WTC11 (cell line): ENCODE results near the gene PUSL1. TPM values are rescaled to one million over a fixed set of nuclear protein-coding genes. Genes with fewer than 3 reads are reported as not detected.

ENCODE experiments used
- ATAC-seq: fragments of 200-7000 bp; cut with Tn5 transposase; 2 replicates; pipeline ENCODE4 v1.10.0; 2021; ENCODE audit warnings: mild to moderate bottlenecking, moderate library complexity
- CTCF ChIA-PET: fragments of 300-600 bp; sonication (Branson Sonifier 250); formaldehyde crosslinking; loops from one replicate; lab custom pipeline; 2021; ENCODE audit warnings: antibody characterized with exemption; lab: Charles Lee
- POLR2A ChIA-PET: fragments of 350-600 bp; sonication (Branson Sonifier 250); formaldehyde crosslinking; loops from one replicate; lab custom pipeline; 2021; ENCODE audit warnings: antibody characterized with exemption; lab: Charles Lee
- DNase-seq: peaks from one replicate; pipeline ENCODE4 v3.0.0; 2021; ENCODE audit warnings: low spot score
- H3K27ac Mint-ChIP-seq: 2 replicates; pipeline ENCODE4 v1.8.0; 2021; ENCODE audit warnings: mixed read lengths
- H3K27me3 Mint-ChIP-seq: 2 replicates; pipeline ENCODE4 v1.8.0; 2021; ENCODE audit warnings: low read depth, mild to moderate bottlenecking, moderate library complexity, mixed read lengths
- H3K36me3 Mint-ChIP-seq: 2 replicates; pipeline ENCODE4 v1.8.0; 2021; ENCODE audit warnings: mixed read lengths
- H3K4me1 Mint-ChIP-seq: 2 replicates; pipeline ENCODE4 v1.8.0; 2022; ENCODE audit warnings: mixed read lengths
- H3K4me3 Mint-ChIP-seq: 2 replicates; pipeline ENCODE4 v1.8.0; 2021; ENCODE audit warnings: mild to moderate bottlenecking, moderate library complexity, mixed read lengths
- H3K9me3 Mint-ChIP-seq: 2 replicates; pipeline ENCODE4 v1.8.0; 2021; ENCODE audit warnings: mixed read lengths
- ARID4B ChIP-seq: sonication (generic); formaldehyde crosslinking; IDR thresholded peaks from 2 replicates; pipeline ENCODE4 v1.8.0; 2023; ENCODE audit warnings: missing genetic modification reagents, mild to moderate bottlenecking, borderline replicate concordance
- ETV6 ChIP-seq: sonication (generic); formaldehyde crosslinking; IDR thresholded peaks from 2 replicates; pipeline ENCODE4 v1.8.1; 2022; ENCODE audit warnings: mild to moderate bottlenecking, missing genetic modification reagents
- KAT7 ChIP-seq: sonication (generic); formaldehyde crosslinking; IDR thresholded peaks from 2 replicates; pipeline ENCODE4 v1.8.1; 2023; ENCODE audit warnings: missing genetic modification reagents, mild to moderate bottlenecking, borderline replicate concordance
- NFE2L1 ChIP-seq: sonication (generic); formaldehyde crosslinking; IDR thresholded peaks from 2 replicates; pipeline ENCODE4 v1.8.1; 2023; ENCODE audit warnings: missing genetic modification reagents
- NFYB ChIP-seq: sonication (generic); formaldehyde crosslinking; conservative IDR thresholded peaks from 2 replicates; pipeline ENCODE4 v1.8.0; 2022; ENCODE audit warnings: low read depth, missing genetic modification reagents
- OVOL2 ChIP-seq: fragments of 250-450 bp; sonication (Bioruptor Pico); IDR thresholded peaks from 2 replicates; pipeline ENCODE4 v1.9.0; 2021; ENCODE audit warnings: mild to moderate bottlenecking, borderline replicate concordance
- PRRX2 ChIP-seq: fragments of 250-450 bp; sonication (Bioruptor Pico); IDR thresholded peaks from 2 replicates; pipeline ENCODE4 v1.8.0; 2021; ENCODE audit warnings: mild to moderate bottlenecking
- SMAD4 ChIP-seq: sonication (generic); formaldehyde crosslinking; IDR thresholded peaks from 2 replicates; pipeline ENCODE4 v1.8.0; 2022; ENCODE audit warnings: mild to moderate bottlenecking, missing genetic modification reagents
- SOX15 ChIP-seq: fragments of 250-450 bp; sonication (Bioruptor Pico); IDR thresholded peaks from 2 replicates; pipeline ENCODE4 v1.9.0; 2021; ENCODE audit warnings: mild to moderate bottlenecking
- SP1 ChIP-seq: sonication (generic); formaldehyde crosslinking; conservative IDR thresholded peaks from 2 replicates; pipeline ENCODE4 v1.8.1; 2022; ENCODE audit warnings: missing genetic modification reagents
- TEAD1 ChIP-seq: sonication (generic); formaldehyde crosslinking; IDR thresholded peaks from 2 replicates; pipeline ENCODE4 v1.8.0; 2022; ENCODE audit warnings: mild to moderate bottlenecking, missing genetic modification reagents
- ZBTB43 ChIP-seq: sonication (generic); formaldehyde crosslinking; IDR thresholded peaks from 2 replicates; pipeline ENCODE4 v1.8.1; 2023; ENCODE audit warnings: mild to moderate bottlenecking, missing genetic modification reagents
- total RNA-seq: library from RNA; stranded (reverse); gene quantifications from 3 replicates; pipeline ENCODE4 v1.2.3, GENCODE V29; 2021
- TF ChIP-seq, protein P1 (sequence below): sonication (generic); formaldehyde crosslinking; IDR thresholded peaks from 2 replicates; pipeline ENCODE4 v1.8.0; 2023; ENCODE audit warnings: mild to moderate bottlenecking, missing genetic modification reagents

The PUSL1 gene
- total RNA-seq, 1 experiment from 2014 or later: 51.5 TPM

GRCh38 chr1:1343811-1344421 is 35.5 kb downstream of the PUSL1 start:
- H3K27ac Mint-ChIP-seq: no peak overlapping the region
- ATAC-seq: no peak

More at GRCh38 chr1:1343811-1344421, 35.5 kb downstream of the PUSL1 start:
- Mint-ChIP-seq H3K4me1 (peaks cover 7% of the 10 kb centered on the region), H3K27me3 (no peaks in the 10 kb centered on the region), H3K9me3 (peaks cover 8% of the 10 kb centered on the region), H3K4me3 (no peak overlapping the region)
- DNase-seq: no peak
- CTCF ChIA-PET: interaction anchor here (1.0 to 1.2 kb wide), 3 partner anchors 28 to 55 kb away, joined by 3 to 5 read pairs (median 3); partner anchors contain the start of gene CCNL2
- TF ChIP-seq KAT7 (CRISPR knock-in tag): no peak
- no peak for TF ChIP-seq ZBTB43 (CRISPR knock-in tag)
- TF ChIP-seq SP1 (CRISPR knock-in tag): no peak
- TF ChIP-seq SMAD4: no peak
- TF ChIP-seq TEAD1 (CRISPR knock-in tag): no peak
- TF ChIP-seq, protein P1, sequence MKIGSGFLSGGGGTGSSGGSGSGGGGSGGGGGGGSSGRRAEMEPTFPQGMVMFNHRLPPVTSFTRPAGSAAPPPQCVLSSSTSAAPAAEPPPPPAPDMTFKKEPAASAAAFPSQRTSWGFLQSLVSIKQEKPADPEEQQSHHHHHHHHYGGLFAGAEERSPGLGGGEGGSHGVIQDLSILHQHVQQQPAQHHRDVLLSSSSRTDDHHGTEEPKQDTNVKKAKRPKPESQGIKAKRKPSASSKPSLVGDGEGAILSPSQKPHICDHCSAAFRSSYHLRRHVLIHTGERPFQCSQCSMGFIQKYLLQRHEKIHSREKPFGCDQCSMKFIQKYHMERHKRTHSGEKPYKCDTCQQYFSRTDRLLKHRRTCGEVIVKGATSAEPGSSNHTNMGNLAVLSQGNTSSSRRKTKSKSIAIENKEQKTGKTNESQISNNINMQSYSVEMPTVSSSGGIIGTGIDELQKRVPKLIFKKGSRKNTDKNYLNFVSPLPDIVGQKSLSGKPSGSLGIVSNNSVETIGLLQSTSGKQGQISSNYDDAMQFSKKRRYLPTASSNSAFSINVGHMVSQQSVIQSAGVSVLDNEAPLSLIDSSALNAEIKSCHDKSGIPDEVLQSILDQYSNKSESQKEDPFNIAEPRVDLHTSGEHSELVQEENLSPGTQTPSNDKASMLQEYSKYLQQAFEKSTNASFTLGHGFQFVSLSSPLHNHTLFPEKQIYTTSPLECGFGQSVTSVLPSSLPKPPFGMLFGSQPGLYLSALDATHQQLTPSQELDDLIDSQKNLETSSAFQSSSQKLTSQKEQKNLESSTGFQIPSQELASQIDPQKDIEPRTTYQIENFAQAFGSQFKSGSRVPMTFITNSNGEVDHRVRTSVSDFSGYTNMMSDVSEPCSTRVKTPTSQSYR: no peak
- no peak for TF ChIP-seq NFYB (CRISPR knock-in tag)
- TF ChIP-seq OVOL2: no peak
- no peak for TF ChIP-seq ARID4B
- TF ChIP-seq PRRX2 (CRISPR knock-in tag): no peak
- no peak for TF ChIP-seq SOX15
- no peak for TF ChIP-seq ETV6
- no peak for TF ChIP-seq NFE2L1 (CRISPR knock-in tag)
- TF ChIP-seq, all 79 proteins: peak for 0
- peaks cover 16% of the 10 kb centered on the region for H3K36me3 Mint-ChIP-seq
- POLR2A ChIA-PET: no interaction called here
